ENCODE results near the gene VRK3. TPM values are rescaled to one million over a fixed set of nuclear protein-coding genes. Genes with fewer than 3 reads are reported as not detected.
"Not testable (repeated sequence)": the region's sequence is repeated elsewhere in the genome, so short reads cannot be mapped to it uniquely, and the experiment has no call there.

The VRK3 gene
- total RNA-seq, 2 donors from 2014 or later: 27.5 to 33.4 TPM

GRCh38 chr19:49968279-49968922 lies 56.8 kb downstream of the VRK3 start:
- Histone ChIP-seq H3K4me1 (ENCODE audit: control insufficient read depth in 1 of 2, low read depth in 2 of 2) (no peaks in the 10 kb centered on the region), H3K36me3 (no peaks in the 10 kb centered on the region), H3K9me3 (no peaks in the 10 kb centered on the region), H3K27me3 (replicated peaks; ENCODE audit: insufficient read depth) (no peaks in the 10 kb centered on the region), H3K4me3 (no peak overlapping the region), H3K27ac (no peak overlapping the region)
- ATAC-seq (ENCODE audit: insufficient number of reproducible peaks, low FRiP score, low read depth): no peak
- TF ChIP-seq CTCF (IDR thresholded peaks at IDR 0.05): no peak
- DNase-seq (ENCODE audit: low spot score): no peak

GRCh38 chr19:49960980-49961379 lies 64.2 kb downstream of the VRK3 start, which contains the start of gene SIGLEC11:
TSS of gene SIGLEC11 (minus strand) at chr19:49961172. CDS start at chr19:49961081, 91 bp downstream.
- H3K27ac ChIP-seq; H3K9me3 ChIP-seq; H3K4me1 ChIP-seq (ENCODE audit: control insufficient read depth in 1 of 2, low read depth in 2 of 2); H3K36me3 ChIP-seq; ATAC-seq (ENCODE audit: insufficient number of reproducible peaks, low FRiP score, low read depth); H3K27me3 ChIP-seq (replicated peaks; ENCODE audit: insufficient read depth); H3K4me3 ChIP-seq; DNase-seq (ENCODE audit: low spot score): not testable (repeated sequence)

- H3K4me1 ChIP-seq (ENCODE audit: control insufficient read depth in 1 of 2, low read depth in 2 of 2); H3K9me3 ChIP-seq; H3K27ac ChIP-seq; H3K27me3 ChIP-seq (replicated peaks; ENCODE audit: insufficient read depth); DNase-seq (ENCODE audit: low spot score); ATAC-seq (ENCODE audit: insufficient number of reproducible peaks, low FRiP score, low read depth); H3K4me3 ChIP-seq; H3K36me3 ChIP-seq: not testable (repeated sequence)
Measured at GRCh38 chr19:49959892-49960291, 65.3 kb downstream of the VRK3 start.

- not testable (repeated sequence) for ATAC-seq (ENCODE audit: insufficient number of reproducible peaks, low FRiP score, low read depth); H3K27ac ChIP-seq; H3K27me3 ChIP-seq (replicated peaks; ENCODE audit: insufficient read depth); DNase-seq (ENCODE audit: low spot score); H3K36me3 ChIP-seq; H3K4me3 ChIP-seq; H3K9me3 ChIP-seq
- peaks cover 17 to 20% of the 10 kb centered on the region in 2 donors for H3K4me1 ChIP-seq (ENCODE audit: control insufficient read depth in 1 of 2, low read depth in 2 of 2)
Measured at GRCh38 chr19:49958596-49958995, 66.6 kb downstream of the VRK3 start.

- not testable (repeated sequence) for H3K27me3 ChIP-seq (replicated peaks; ENCODE audit: insufficient read depth); H3K9me3 ChIP-seq; H3K36me3 ChIP-seq; H3K4me3 ChIP-seq; DNase-seq (ENCODE audit: low spot score); H3K27ac ChIP-seq; ATAC-seq (ENCODE audit: insufficient number of reproducible peaks, low FRiP score, low read depth)
- H3K4me1 ChIP-seq (ENCODE audit: control insufficient read depth in 1 of 2, low read depth in 2 of 2): peaks cover 20 to 23% of the 10 kb centered on the region in 2 donors
Measured at GRCh38 chr19:49958144-49958543, 67.0 kb downstream of the VRK3 start.

- H3K27ac ChIP-seq: no peak overlapping the region
- no peak overlapping the region for H3K4me3 ChIP-seq
- no peaks in the 10 kb centered on the region for H3K27me3 ChIP-seq (replicated peaks; ENCODE audit: insufficient read depth)
- DNase-seq (ENCODE audit: low spot score) (no peak), ATAC-seq (ENCODE audit: insufficient number of reproducible peaks, low FRiP score, low read depth) (no peak)
- H3K36me3 ChIP-seq: no peaks in the 10 kb centered on the region
- no peaks in the 10 kb centered on the region for H3K9me3 ChIP-seq
- peaks cover 24 to 30% of the 10 kb centered on the region in 2 donors for H3K4me1 ChIP-seq (ENCODE audit: control insufficient read depth in 1 of 2, low read depth in 2 of 2)
- no peak for TF ChIP-seq CTCF (IDR thresholded peaks at IDR 0.05)
Measured at GRCh38 chr19:49957262-49957915, 67.8 kb downstream of the VRK3 start.

GRCh38 chr19:49956115-49956495 lies 69.1 kb downstream of the VRK3 start:
- H3K4me3 ChIP-seq: no peak overlapping the region
- ATAC-seq (ENCODE audit: insufficient number of reproducible peaks, low FRiP score, low read depth) (no peak), DNase-seq (ENCODE audit: low spot score) (no peak)
- H3K27me3 ChIP-seq (replicated peaks; ENCODE audit: insufficient read depth): no peaks in the 10 kb centered on the region
- no peaks in the 10 kb centered on the region for H3K9me3 ChIP-seq
- TF ChIP-seq CTCF (IDR thresholded peaks at IDR 0.05): no peak
- no peaks in the 10 kb centered on the region for H3K36me3 ChIP-seq
- H3K27ac ChIP-seq: no peak overlapping the region
- peaks cover 27 to 43% of the 10 kb centered on the region in 2 donors for H3K4me1 ChIP-seq (ENCODE audit: control insufficient read depth in 1 of 2, low read depth in 2 of 2)
